Hematopoietic multipotent progenitor cell (in vitro differentiated cells): ENCODE data around the gene BABAM2. TPM values are rescaled to one million over a fixed set of nuclear protein-coding genes. Genes with fewer than 3 reads are reported as not detected.

Experiments used
- DNase-seq, 3 donors: peaks; one replicate each; pipeline ENCODE4 v3.0.0-alpha.2; 2011 to 2015; ENCODE audit warnings: low read depth in 2 of 3, low spot score in 2 of 3
- small RNA-seq: library from RNA; depleted of rRNA; stranded (forward); fragments of <200 nt; gene quantifications from one replicate; pipeline ENCODE3, GENCODE V24; 2012
- total RNA-seq: library from RNA; depleted of rRNA; stranded (reverse); fragments of >200 nt; gene quantifications from one replicate; pipeline ENCODE4 v1.2.3, GENCODE V29; 2012

BABAM2 gene
- total RNA-seq, 1 donor = 26.9 TPM

GRCh38 chr2:28380219-28380618 lies 489.7 kb downstream of the BABAM2 start:
- DNase-seq = no peak

DNA sequence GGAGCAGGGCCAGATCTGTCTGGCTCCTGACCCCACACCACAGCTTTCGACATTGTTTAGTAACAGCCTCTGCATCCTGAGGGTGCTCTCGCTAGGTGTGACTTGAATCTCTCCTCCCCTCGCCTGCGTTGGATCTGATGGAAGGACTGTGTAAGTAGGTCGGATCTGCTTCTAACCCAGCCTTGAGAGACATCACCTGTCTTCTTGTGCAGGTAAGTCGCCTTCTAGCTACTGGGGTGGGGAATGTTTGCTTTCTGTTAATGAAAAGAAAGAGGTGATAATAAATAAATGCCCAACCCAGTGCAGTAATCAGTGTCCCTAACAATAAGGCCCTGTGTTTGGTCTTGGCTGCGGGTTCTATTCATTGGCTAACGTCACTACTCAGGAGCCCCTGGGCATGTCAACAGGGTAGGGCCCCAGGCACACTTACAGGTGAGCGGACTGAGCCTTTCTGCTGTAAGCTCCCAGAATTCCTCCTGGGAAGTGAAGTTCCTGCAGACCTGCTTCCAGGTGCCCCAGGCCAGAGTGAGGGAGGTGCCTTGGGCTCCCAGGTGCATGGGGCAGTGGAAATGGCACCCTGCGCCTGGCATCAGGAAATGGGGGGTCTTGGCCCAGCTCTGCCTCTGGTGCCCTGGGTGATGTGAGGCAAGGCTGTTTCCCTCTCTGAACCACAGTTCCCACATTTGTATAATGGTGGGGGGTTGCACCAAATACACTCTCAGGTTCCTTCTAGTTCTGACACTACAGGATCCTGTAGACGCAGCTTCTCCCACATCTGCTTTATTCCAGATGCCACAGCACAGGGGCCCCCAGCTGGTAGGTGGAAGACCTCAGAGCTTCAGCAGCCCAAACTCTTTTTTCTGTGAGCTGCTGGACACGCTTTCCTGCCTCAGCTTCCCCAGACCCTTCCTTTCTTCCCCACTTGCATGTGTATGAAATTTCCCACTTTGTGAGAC lies 491.0 kb downstream of the BABAM2 start:
- DNase-seq = peak in 1 of 3 donors; percentile 84

DNA sequence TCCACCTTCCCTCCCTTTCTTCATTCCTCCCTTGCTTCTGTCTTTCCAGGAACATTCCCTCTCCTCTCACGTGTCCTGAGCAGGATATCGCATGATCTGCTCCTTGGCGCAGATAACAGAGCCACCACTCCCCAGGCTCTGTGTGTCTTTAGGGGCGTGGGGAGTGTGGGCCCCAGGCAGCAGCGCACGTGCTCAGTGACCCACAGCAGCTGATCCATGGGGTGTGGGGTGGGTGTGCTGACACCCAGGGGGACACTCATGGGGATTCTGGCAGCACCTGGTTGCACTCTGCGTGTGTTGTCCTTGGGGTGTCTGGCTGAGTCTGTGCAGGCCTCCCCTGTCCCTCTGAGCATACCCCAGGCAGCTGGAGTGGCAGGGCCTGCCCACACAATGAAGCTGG lies 492.2 kb downstream of the BABAM2 start:
- no peak for DNase-seq

DNA sequence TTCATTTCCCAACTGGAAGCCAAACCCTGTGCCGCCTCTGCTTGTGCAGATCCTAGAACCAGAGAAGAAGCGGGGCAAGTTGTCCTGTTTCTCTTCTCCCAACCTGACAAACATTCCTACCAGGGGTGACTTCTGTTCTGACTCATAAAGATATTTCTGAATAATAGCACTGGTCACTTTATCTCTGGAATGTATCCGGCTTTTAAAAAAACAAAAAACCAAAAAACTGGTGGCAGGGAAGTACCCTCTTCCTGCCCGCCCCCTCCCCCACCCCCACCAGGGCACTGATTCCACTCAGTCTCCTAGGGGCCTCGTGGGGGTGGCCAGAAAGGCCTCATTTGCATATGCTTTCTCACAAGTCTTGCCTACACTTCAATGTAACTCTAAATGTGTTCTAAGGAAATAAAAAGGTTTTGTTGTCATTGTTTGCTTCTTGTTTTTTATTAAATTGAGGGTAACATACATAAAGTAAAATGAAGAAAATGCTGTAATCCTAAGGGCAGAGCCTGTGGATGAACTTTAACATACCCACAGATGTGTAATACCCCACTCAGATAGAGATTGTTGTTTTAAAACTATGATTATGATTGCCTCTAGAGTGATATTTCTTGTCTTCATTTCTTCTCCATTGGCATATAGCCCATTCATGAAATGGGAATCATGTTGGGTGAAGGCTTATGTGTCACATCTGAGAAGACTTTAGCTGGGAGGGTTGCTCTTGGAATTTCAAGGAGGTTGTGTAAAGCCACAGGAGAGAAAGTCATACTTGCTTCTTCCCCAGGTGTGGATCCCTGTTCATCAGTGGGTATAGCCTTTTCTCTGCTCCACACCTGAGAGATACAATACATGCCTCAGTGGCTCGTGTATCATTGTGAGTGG lies 496.8 kb downstream of the BABAM2 start:
- no peak for DNase-seq

Small RNAs within 50 kb of the gene (small RNA-seq; reads per million reads assigned to genes)
- not detected for gene MIR4263
- gene RF02271 = not detected

Other genes with a start within 250 kb of the BABAM2 start
- 70.0 TPM for gene SUPT7L, start 227.1 kb upstream of the BABAM2 start, total RNA-seq
- gene SLC4A1AP, start 226.8 kb upstream of the BABAM2 start, total RNA-seq = 15.9 TPM
- 9.2 TPM for gene MRPL33, start 119.0 kb upstream of the BABAM2 start, total RNA-seq
- gene RBKS, start 342 bp upstream of the BABAM2 start, total RNA-seq = 7.0 TPM